ENCODE measurements around the gene POU2F2. TPM values are rescaled to one million over a fixed set of nuclear protein-coding genes. Genes with fewer than 3 reads are reported as not detected.

Gene POU2F2
- polyA plus RNA-seq, 1 experiment, result 2.2 TPM

- ChIA-PET CTCF (no interaction called here), POLR2A (no interaction called here)
These were observed 41.4 kb upstream of the POU2F2 start for GRCh38 chr19:42173695-42174094.

GRCh38 chr19:42172261-42172660, 40.0 kb upstream of the POU2F2 start:
- TF ChIP-seq, protein P1, sequence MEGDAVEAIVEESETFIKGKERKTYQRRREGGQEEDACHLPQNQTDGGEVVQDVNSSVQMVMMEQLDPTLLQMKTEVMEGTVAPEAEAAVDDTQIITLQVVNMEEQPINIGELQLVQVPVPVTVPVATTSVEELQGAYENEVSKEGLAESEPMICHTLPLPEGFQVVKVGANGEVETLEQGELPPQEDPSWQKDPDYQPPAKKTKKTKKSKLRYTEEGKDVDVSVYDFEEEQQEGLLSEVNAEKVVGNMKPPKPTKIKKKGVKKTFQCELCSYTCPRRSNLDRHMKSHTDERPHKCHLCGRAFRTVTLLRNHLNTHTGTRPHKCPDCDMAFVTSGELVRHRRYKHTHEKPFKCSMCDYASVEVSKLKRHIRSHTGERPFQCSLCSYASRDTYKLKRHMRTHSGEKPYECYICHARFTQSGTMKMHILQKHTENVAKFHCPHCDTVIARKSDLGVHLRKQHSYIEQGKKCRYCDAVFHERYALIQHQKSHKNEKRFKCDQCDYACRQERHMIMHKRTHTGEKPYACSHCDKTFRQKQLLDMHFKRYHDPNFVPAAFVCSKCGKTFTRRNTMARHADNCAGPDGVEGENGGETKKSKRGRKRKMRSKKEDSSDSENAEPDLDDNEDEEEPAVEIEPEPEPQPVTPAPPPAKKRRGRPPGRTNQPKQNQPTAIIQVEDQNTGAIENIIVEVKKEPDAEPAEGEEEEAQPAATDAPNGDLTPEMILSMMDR (IDR thresholded peaks at IDR 0.05; ENCODE audit: insufficient read depth, low read depth, low read length), result no peak
- Histone ChIP-seq H3K36me3 (ENCODE audit: control insufficient read depth, insufficient read depth, low read length) (no peaks in the 10 kb centered on the region), H3K4me3 (ENCODE audit: low read depth, low read length) (no peak overlapping the region), H3K27me3 (ENCODE audit: control insufficient read depth, insufficient read depth, low read length) (peaks cover 26% of the 10 kb centered on the region)
- no peak for DNase-seq (ENCODE audit: low read depth)
- ChIA-PET CTCF (interaction anchor here (0.8 kb wide), 1 partner anchor 12 kb away, joined by 3 read pairs; no protein-coding TSS in a partner anchor), POLR2A (no interaction called here)

More at GRCh38 chr19:42173695-42174094, 41.4 kb upstream of the POU2F2 start:
- TF ChIP-seq, protein P1 (IDR thresholded peaks at IDR 0.05; ENCODE audit: insufficient read depth, low read depth, low read length), result no peak
- Histone ChIP-seq H3K27me3 (ENCODE audit: control insufficient read depth, insufficient read depth, low read length) (peaks cover 32% of the 10 kb centered on the region), H3K4me3 (ENCODE audit: low read depth, low read length) (no peak overlapping the region), H3K36me3 (ENCODE audit: control insufficient read depth, insufficient read depth, low read length) (no peaks in the 10 kb centered on the region)
- DNase-seq (ENCODE audit: low read depth), result no peak

GRCh38 chr19:42170715-42171114, 38.5 kb upstream of the POU2F2 start:
- DNase-seq (ENCODE audit: low read depth), result no peak
- H3K27me3 ChIP-seq (ENCODE audit: control insufficient read depth, insufficient read depth, low read length), result peaks cover 27% of the 10 kb centered on the region
- no peaks in the 10 kb centered on the region for H3K36me3 ChIP-seq (ENCODE audit: control insufficient read depth, insufficient read depth, low read length)
- POLR2A ChIA-PET, result no interaction called here
- TF ChIP-seq, protein P1 (IDR thresholded peaks at IDR 0.05; ENCODE audit: insufficient read depth, low read depth, low read length), result no peak
- H3K4me3 ChIP-seq (ENCODE audit: low read depth, low read length), result no peak overlapping the region
- CTCF ChIA-PET, result no interaction called here

- DNase-seq (ENCODE audit: low read depth), result no peak
- H3K36me3 ChIP-seq (ENCODE audit: control insufficient read depth, insufficient read depth, low read length), result no peaks in the 10 kb centered on the region
- ChIA-PET CTCF (no interaction called here), POLR2A (no interaction called here)
- no peak overlapping the region for H3K4me3 ChIP-seq (ENCODE audit: low read depth, low read length)
- TF ChIP-seq, protein P1 (IDR thresholded peaks at IDR 0.05; ENCODE audit: insufficient read depth, low read depth, low read length), result no peak
- H3K27me3 ChIP-seq (ENCODE audit: control insufficient read depth, insufficient read depth, low read length), result peaks cover 21% of the 10 kb centered on the region
These were observed 37.5 kb upstream of the POU2F2 start for GRCh38 chr19:42169486-42170413.

DNA sequence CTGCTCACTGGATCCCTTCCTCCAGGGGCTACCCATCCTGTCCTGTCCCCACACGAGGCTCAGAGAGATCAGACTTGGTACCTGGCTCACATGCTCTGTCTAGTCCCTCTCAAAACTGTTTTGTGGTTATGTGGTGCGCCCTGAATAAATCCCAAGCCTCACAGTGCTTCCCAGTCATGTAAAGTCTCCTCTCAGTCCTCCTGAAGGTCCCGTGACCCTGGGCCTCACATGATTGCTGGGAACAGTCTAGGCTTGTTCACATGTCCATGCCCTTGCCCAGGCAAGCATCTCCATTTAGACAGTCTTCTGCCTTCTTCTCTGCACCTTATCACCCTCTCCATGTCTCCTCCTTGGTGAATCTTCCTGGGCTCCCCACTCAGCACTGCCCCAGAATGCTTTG, 36.0 kb upstream of the POU2F2 start:
- H3K36me3 ChIP-seq (ENCODE audit: control insufficient read depth, insufficient read depth, low read length), result no peaks in the 10 kb centered on the region
- DNase-seq (ENCODE audit: low read depth), result no peak
- H3K27me3 ChIP-seq (ENCODE audit: control insufficient read depth, insufficient read depth, low read length), result peaks cover 17% of the 10 kb centered on the region
- ChIA-PET POLR2A (no interaction called here), CTCF (no interaction called here)
- TF ChIP-seq, protein P1 (IDR thresholded peaks at IDR 0.05; ENCODE audit: insufficient read depth, low read depth, low read length), result no peak
- no peak overlapping the region for H3K4me3 ChIP-seq (ENCODE audit: low read depth, low read length)

Measured in BJ (cell line).